Measurements from ENCODE around the gene OTOP3. TPM values are rescaled to one million over a fixed set of nuclear protein-coding genes. Genes with fewer than 3 reads are reported as not detected.
A peak's percentile ranks its signal among the peaks of the same experiment; 100 is the strongest.

The OTOP3 gene
- total RNA-seq, 2 experiments from 2014 or later = not detected

DNA sequence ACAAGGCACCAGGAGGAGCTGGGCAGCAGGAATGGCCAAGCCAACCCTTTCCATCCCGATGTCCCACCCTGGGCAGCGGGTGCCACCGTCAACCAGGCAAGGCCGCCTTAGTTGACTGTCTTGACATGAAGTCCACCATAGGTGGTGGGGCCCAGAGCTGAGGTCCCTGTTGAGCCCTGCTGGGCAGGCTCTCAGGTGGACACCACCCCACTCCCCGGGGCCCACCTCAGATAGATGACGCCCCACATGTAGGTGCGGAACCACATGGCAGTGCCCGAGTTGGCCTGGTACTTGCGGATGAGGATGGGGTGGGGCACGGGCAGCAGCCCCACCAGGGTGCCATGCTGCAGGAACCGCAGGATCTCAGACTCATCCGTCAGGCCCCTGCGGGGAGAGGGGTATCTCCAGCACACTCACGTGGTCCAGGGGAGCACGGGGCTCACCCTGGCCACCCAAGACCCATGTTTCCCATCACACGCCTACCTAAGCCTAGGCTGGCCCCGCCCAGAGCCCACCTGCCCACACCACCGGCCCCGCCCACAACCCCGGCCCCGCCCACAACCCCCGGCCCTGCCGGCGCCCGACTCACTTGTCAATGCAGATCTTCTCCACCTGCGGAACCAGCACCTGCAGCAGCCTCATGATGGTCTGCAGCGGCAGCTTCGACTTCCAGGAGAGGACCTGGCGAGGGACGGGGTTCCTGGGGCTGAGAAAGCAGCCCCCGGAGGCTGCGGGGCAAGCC, 16.2 kb downstream of the OTOP3 start:
- no peaks in the 10 kb centered on the region for H3K9me3 Mint-ChIP-seq
- H3K27me3 Mint-ChIP-seq = no peaks in the 10 kb centered on the region
- H3K27ac Mint-ChIP-seq = no peak overlapping the region
- no peaks in the 10 kb centered on the region for H3K36me3 Mint-ChIP-seq (ENCODE audit: low read depth)
- H3K4me3 Mint-ChIP-seq = no peak overlapping the region
- ChIA-PET CTCF (interaction anchor here (1.2 to 2.8 kb wide), 2 partner anchors 10 to 26 kb away, joined by 3 to 15 read pairs; no protein-coding TSS in a partner anchor), POLR2A (no interaction called here)
- DNase-seq = no peak
- H3K4me1 Mint-ChIP-seq = no peaks in the 10 kb centered on the region

DNA sequence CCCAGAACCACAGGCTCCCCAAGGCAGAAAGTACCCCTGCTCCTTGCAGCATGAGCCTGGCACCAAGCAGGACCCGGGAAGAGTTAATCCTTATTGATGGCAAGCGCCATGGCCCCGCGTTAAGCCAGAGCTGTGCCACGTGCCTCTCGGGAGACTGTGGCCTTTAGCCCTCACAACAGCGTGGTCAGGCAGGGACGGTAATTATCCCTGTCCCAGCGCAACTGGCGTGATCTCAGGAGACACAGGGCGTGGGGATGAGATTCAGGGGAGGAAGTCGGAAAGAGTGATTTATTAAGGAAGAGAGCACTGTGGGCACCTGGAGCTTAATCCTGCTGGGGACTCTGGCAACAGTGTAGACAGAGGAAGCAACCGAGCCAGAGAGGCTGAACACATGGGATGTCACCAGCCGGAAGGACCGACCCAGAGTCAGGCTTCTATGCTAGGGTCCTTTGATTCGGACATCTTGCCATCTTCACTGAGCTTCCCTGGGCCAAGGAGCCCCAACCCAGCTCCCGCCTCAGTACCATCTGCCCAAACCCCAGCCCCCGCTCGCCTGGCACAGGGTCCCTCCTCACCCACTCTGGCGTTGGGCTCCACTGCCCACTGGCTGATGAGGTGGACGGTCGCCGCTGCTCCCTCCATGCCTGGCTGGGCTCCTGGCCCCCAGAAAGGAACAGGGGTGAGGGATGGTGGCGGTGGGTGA, 16.9 kb downstream of the OTOP3 start:
- ChIA-PET CTCF (interaction anchor here (2.8 kb wide), 1 partner anchor 9 kb away, joined by 15 read pairs; no protein-coding TSS in a partner anchor), POLR2A (interaction anchor here (0.7 kb wide), 1 partner anchor 33 kb away, joined by 3 read pairs; no protein-coding TSS in a partner anchor)
- no peaks in the 10 kb centered on the region for H3K9me3 Mint-ChIP-seq
- H3K27ac Mint-ChIP-seq = no peak overlapping the region
- H3K4me1 Mint-ChIP-seq = no peaks in the 10 kb centered on the region
- no peak for DNase-seq
- H3K27me3 Mint-ChIP-seq = no peaks in the 10 kb centered on the region
- H3K4me3 Mint-ChIP-seq = no peak overlapping the region
- no peaks in the 10 kb centered on the region for H3K36me3 Mint-ChIP-seq (ENCODE audit: low read depth)

DNA sequence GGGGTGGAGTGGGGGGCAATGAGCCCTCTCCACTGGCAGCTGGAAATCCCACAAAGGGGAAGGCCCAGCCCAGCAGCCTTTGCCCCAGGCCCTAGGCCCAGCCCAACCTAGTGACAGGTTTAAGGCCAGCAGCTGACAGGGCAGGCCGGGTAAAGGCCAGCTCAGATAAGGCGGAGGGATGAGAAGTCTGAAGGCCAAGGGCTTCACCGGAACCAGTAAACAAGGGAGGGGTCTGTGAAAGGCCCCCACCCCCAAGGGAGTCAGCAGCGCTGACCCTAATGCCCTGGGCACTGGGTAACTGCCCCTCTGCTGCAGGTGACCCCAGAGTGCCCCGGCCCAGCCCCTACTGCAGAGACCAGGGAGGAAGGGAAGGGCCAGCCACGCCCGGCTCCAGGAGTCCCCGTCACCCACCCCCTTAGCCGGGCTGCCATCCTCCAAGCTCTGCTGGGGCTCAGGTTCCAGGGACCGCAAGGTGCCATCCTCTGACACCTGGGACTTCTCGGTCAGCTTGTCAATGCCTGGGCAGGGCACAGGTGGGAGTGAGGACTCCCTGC, 17.5 kb downstream of the OTOP3 start:
- ChIA-PET POLR2A (interaction anchor here (0.7 kb wide), 1 partner anchor 34 kb away, joined by 3 read pairs; no protein-coding TSS in a partner anchor), CTCF (interaction anchor here (0.6 to 1.0 kb wide), 2 partner anchors 178 to 246 kb away, joined by 3 to 5 read pairs; no protein-coding TSS in a partner anchor)
- H3K4me3 Mint-ChIP-seq = no peak overlapping the region
- H3K27ac Mint-ChIP-seq = no peak overlapping the region
- H3K27me3 Mint-ChIP-seq = no peaks in the 10 kb centered on the region
- H3K4me1 Mint-ChIP-seq = no peaks in the 10 kb centered on the region
- no peaks in the 10 kb centered on the region for H3K36me3 Mint-ChIP-seq (ENCODE audit: low read depth)
- DNase-seq = no peak
- no peaks in the 10 kb centered on the region for H3K9me3 Mint-ChIP-seq

DNA sequence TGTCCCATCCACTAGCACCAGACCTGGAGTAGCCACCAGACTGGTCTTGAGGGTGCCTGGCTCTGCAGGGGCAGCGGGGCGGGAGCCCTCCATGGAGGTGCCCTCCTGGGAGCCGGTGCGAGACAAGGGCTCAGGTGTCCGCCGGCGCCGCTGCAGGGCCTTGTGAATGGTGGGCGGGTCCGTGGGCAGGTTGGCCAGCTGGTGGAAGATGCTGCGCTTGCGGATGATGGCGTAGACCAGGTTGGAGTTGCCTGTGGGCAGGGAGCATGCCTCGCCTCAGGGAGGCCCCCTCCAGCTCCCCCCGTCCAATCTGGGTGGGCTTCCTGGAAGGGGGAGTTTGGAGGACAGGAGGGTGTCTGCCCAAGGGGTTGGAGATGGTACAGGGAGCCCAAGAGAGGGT, 18.4 kb downstream of the OTOP3 start:
- H3K4me3 Mint-ChIP-seq = no peak overlapping the region
- H3K4me1 Mint-ChIP-seq = no peaks in the 10 kb centered on the region
- CTCF ChIA-PET = interaction anchor here (0.7 to 1.0 kb wide), 2 partner anchors 72 to 179 kb away, joined by 3 read pairs; no protein-coding TSS in a partner anchor

DNA sequence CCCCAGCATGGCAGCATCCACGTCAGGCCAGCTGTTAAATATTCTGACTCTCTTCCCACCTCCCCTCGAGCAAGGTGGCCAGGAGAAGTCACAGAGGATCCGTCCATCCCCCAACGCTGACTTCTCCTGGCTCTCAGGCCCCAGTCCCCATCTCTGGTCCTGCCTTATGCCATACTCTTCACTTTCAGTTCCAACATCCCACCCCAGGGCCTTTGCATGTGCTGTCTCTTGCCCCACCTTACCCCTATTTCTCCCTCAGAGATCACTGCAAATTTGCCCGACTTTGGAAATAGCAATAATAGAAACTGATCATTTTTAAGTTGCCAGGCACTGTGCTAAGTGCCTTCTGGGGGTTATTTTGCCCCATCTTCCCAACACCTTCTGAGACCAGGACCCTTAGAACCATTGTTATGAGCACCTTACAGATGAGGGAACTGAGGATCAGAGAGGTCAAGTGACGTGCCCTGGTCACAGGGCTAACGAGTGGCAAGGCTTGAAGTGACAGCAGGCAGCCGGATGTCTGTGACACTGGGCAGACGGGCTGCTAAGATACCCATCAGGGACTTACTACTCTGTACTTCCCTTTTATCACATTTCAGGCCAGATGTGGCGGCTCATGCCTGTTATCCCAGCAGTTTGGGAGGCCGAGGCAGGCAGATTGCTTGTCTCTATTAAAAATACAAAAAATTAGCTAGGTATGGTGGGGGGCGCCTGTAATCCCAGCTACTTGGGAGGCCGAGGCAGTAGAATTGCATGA, 19.1 kb downstream of the OTOP3 start:
- no peaks in the 10 kb centered on the region for H3K36me3 Mint-ChIP-seq (ENCODE audit: low read depth)
- no peak for DNase-seq
- no peak overlapping the region for H3K27ac Mint-ChIP-seq
- ChIA-PET CTCF (interaction anchor here (0.6 kb wide), 1 partner anchor 78 kb away, joined by 3 read pairs; no protein-coding TSS in a partner anchor), POLR2A (no interaction called here)
- no peaks in the 10 kb centered on the region for H3K4me1 Mint-ChIP-seq
- no peaks in the 10 kb centered on the region for H3K27me3 Mint-ChIP-seq
- H3K4me3 Mint-ChIP-seq = no peak overlapping the region
- no peaks in the 10 kb centered on the region for H3K9me3 Mint-ChIP-seq

More for the DNA sequence above, 18.4 kb downstream of the OTOP3 start:
- POLR2A ChIA-PET = no interaction called here
- no peak for DNase-seq
- H3K27me3 Mint-ChIP-seq = no peaks in the 10 kb centered on the region
- no peaks in the 10 kb centered on the region for H3K36me3 Mint-ChIP-seq (ENCODE audit: low read depth)
- H3K27ac Mint-ChIP-seq = no peak overlapping the region
- H3K9me3 Mint-ChIP-seq = no peaks in the 10 kb centered on the region

DNA sequence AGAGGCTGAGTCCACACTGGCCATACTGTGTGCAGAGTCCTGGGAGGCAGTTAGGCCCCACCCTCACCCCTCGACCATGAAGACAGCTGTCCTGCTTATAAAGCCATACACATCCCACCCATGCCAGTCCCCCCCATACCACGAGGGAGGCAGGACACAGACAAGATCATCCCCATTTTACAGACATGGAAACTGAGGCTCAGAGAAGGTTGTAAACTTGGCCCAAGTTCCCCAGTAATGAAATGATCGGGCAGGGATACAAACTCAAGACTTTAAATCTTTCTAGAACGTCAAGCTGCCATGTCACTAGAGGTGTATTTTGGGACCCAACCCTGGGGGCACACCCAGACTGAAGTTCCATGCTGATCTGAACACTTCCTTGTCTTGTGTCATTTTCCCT, 20.4 kb downstream of the OTOP3 start:
- H3K4me1 Mint-ChIP-seq = peaks cover 2% of the 10 kb centered on the region
- H3K27me3 Mint-ChIP-seq = no peaks in the 10 kb centered on the region
- POLR2A ChIA-PET = no interaction called here
- DNase-seq = no peak
- H3K27ac Mint-ChIP-seq = no peak overlapping the region
- CTCF ChIA-PET = interaction anchor here (1.8 kb wide), 1 partner anchor 35 kb away, joined by 5 read pairs; no protein-coding TSS in a partner anchor
- no peaks in the 10 kb centered on the region for H3K36me3 Mint-ChIP-seq (ENCODE audit: low read depth)
- H3K9me3 Mint-ChIP-seq = no peaks in the 10 kb centered on the region
- no peak overlapping the region for H3K4me3 Mint-ChIP-seq

DNA sequence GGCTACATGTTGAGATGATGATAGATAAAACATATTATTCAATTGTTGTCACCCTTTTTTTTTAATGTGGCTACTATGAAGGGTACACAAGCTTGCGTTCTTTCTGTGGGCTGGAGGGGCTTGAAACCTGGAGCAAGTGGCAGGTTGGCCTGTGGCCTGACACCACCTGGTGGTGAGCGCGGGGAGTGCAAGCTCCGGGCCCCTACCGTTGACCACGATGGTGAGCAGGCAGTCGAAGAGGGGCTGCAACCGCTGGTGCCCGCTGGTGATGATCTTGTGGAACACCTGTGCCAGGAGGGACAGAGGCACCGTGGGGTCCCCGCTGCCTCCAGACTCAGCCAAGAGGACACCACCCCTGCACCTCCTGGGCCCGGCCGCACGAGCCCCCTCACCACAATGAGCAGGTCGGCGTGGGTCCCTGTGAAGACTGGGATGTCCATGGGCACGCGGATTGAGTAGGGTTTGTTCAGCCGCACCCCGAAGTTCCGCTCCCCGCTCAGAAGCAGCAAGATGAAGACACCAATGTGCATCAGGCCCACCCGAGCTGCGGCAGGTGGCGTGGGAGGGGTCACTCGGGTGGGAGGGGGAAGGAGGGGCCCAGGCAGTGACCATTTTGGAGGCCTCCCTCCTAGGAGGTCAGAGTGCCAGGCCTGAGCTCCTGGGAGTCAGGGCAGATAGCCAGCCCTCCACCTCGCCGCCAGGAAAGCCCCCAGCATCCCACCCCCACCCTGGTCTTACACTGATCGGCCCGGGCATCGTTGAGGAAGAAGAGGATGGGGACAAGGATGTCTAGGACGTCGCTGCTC, 22.4 kb downstream of the OTOP3 start:
- peak; percentile 75 for DNase-seq
- Mint-ChIP-seq H3K27me3 (no peaks in the 10 kb centered on the region), H3K4me1 (peaks cover 4% of the 10 kb centered on the region), H3K9me3 (no peaks in the 10 kb centered on the region), H3K4me3 (no peak overlapping the region), H3K36me3 (ENCODE audit: low read depth) (no peaks in the 10 kb centered on the region), H3K27ac (no peak overlapping the region)
- CTCF ChIA-PET = interaction anchor here (0.6 to 5.0 kb wide), 17 partner anchors 9 to 243 kb away, joined by 3 to 27 read pairs (median 3); partner anchors contain the start of genes HID1, OTOP2 and USH1G
- POLR2A ChIA-PET = interaction anchor here (0.7 kb wide), 2 partner anchors 20 to 146 kb away, joined by 3 to 13 read pairs; no protein-coding TSS in a partner anchor

DNA sequence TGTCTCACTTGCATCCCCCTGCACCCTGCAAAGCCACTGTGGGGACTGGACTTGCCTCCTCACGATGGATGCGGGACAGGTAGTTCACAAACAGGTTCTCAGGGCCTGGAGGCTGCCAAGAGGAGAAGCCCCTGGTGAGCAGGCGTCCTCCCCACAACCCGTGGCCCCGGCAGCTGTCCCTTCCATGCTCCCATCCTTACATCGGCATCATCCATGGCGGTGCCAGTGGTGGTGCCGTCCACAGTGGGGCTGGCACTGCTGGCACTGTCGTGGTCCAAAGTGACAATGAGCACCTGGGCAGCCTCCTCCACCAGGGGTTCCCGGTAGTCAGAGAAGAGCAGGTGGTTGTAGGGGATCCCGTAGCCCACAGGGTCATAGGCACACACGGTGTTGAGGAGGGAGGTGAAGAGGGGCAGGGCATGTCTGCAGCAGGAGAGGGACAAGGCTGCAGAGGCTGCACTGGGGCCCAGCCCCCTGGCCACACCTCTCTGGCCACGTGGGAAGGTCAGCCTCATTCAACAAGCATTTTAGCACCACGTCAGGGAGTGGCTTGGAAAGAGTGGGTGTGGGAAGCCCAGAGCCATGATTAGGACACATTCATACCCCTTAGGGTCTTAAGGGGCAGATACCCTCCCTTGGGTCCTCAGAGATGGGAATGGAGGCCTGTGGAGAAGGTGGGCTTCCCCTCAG, 24.3 kb downstream of the OTOP3 start:
- CTCF ChIA-PET = interaction anchor here (0.7 to 5.0 kb wide), 15 partner anchors 9 to 280 kb away, joined by 3 to 27 read pairs (median 4); partner anchors contain the start of genes MRPL58, OTOP2 and USH1G
- Mint-ChIP-seq H3K36me3 (ENCODE audit: low read depth) (no peaks in the 10 kb centered on the region), H3K27me3 (no peaks in the 10 kb centered on the region), H3K9me3 (no peaks in the 10 kb centered on the region), H3K4me3 (no peak overlapping the region), H3K27ac (no peak overlapping the region), H3K4me1 (peaks cover 4% of the 10 kb centered on the region)
- DNase-seq = no peak
- POLR2A ChIA-PET = interaction anchor here (0.6 kb wide), 1 partner anchor 171 kb away, joined by 6 read pairs; no protein-coding TSS in a partner anchor

DNA sequence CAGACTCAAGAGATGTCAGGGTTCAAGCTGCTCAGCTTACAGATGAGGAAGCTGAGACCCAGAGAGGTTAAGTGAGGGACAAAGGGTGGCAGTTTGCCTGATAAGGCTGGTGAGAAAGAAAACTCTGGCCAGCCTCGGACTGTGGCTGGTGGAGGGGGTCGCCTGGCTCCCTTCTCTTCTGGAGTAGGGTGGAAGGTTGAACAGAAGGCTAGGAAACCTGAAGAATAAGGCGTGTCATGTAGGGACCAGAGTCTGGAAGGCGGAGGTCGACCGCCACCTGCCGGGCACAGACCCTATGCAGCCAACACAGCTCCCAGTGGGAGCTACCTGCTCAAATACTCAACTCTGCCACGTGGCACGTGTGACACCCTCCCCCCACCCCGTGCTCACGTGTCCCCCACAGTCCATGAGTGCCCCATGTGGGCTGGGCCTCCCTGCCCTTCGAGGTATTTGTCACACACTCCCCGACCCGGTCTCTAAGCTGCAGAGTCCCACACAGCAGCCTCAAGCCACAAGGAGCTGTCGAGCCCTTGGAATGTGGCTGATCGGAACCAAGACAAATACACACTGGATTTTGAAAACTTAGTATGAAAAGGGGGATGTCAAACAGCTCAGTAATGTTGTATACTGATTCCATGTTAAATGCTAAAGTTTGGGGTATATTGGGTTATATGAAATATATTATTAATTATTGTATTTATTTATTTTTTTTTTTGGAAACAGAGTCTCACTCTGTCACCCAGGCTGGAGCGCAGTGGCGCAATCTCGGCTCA, 25.1 kb downstream of the OTOP3 start:
- Mint-ChIP-seq H3K9me3 (no peaks in the 10 kb centered on the region), H3K27ac (no peak overlapping the region), H3K36me3 (ENCODE audit: low read depth) (no peaks in the 10 kb centered on the region), H3K4me3 (no peak overlapping the region), H3K27me3 (no peaks in the 10 kb centered on the region), H3K4me1 (peaks cover 4% of the 10 kb centered on the region)
- ChIA-PET CTCF (interaction anchor here (0.6 to 5.0 kb wide), 25 partner anchors 10 to 495 kb away, joined by 3 to 27 read pairs (median 4); partner anchors contain the start of genes CDR2L, MIF4GD, MRPL58 and OTOP2), POLR2A (interaction anchor here (0.6 kb wide), 1 partner anchor 172 kb away, joined by 6 read pairs; no protein-coding TSS in a partner anchor)
- peak; percentile 50 for DNase-seq

DNA sequence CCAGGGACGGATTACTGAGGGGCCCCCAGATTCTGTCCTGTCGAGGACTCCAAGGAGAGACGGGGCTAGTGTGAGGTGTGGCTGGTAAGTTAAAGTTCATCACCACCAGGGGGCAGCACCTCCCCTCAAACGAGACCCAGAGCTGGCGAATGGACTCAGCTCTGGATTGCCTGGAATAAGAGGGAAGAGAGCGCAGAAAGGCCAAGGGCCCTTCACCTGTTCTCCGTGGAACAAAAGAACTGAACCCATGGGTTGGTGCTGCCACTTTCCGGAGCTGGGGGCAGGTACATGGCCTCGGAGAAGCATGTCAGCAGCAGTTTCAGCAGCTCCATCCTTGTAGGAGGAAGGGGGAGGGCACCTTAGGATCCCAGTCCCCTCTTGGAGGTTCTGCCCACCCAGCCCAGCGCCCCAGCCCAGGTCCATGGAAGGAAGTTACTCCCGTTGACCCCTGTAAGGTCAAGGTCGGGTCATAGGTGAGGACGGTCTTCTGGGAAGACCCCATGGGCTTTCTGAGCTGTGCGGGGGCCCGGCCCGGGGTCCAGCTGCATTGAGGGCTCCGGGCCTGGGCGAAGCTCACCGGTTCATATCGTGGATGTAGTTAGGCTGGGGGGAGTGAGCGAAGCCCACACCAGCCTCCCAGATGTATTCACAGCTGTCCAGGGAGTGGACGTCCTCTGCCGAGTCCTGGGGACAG, 26.1 kb downstream of the OTOP3 start:
- Mint-ChIP-seq H3K4me1 (peaks cover 4% of the 10 kb centered on the region), H3K27ac (no peak overlapping the region), H3K36me3 (ENCODE audit: low read depth) (no peaks in the 10 kb centered on the region), H3K27me3 (no peaks in the 10 kb centered on the region), H3K4me3 (no peak overlapping the region), H3K9me3 (no peaks in the 10 kb centered on the region)
- DNase-seq = peak; percentile 88
- CTCF ChIA-PET = interaction anchor here (0.6 to 5.0 kb wide), 34 partner anchors 10 to 791 kb away, joined by 3 to 27 read pairs (median 4); partner anchors contain the start of genes CDR2L, HID1, MIF4GD and MRPL58
- POLR2A ChIA-PET = interaction anchor here (0.7 kb wide), 1 partner anchor 518 kb away, joined by 3 read pairs; no protein-coding TSS in a partner anchor

All from activated CD4-positive, alpha-beta T cell treated with anti-CD3 and anti-CD28 coated beads, Interleukin-2, amount 10 ng/mL, durations not matched to agents 7 days and 5 days (primary cell).